GM18868 (cell line): ENCODE data around the gene CD248.
A peak's percentile ranks its signal among the peaks of the same experiment; 100 is the strongest.

Source experiments
- ATAC-seq: cut with Tn5 transposase; IDR thresholded peaks from one replicate; pipeline ENCODE4 v1.9.1; 2021; ENCODE audit warnings: mild to moderate bottlenecking, moderate library complexity; ENCODE audit not compliant: unreplicated experiment

Gene CD248

DNA sequence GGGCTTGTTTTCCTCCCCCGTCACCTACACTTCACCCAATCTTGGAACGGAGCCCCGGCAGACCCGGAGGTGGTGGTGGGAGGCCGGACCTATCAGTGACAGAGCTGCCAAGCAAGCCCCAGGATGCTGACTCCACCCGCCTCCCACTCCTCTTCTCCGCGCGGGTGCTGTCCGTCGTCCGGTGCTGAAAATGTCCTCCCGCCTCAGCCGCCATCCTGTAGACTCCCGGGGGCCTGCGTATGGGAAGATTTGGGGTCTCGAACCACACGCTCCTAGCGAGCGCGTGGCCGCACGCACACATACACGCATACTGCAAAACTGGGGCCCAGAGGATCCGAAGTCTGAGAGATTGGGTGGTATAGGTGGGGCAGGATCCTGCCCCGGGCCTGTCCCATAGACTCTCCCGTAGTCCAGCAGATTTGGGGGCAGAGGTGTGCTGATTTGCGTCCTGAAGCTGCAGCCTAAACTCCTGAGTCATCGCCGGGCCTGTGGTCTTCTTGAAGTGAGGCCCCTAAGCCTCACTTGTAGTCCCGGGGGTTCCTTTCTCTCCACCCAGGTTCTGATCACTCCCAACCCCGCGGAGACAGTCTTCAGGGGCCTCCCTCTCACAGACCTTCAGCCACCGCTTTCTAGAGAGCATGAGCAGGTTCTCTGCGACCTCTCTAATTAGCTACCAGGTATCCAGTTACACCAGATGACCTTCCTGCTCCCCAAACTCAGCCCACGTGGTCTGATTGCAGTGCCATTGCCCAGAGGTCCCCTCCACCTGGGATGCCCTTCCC is 27.1 kb downstream of the CD248 start:
- ATAC-seq, result peak; percentile 42

DNA sequence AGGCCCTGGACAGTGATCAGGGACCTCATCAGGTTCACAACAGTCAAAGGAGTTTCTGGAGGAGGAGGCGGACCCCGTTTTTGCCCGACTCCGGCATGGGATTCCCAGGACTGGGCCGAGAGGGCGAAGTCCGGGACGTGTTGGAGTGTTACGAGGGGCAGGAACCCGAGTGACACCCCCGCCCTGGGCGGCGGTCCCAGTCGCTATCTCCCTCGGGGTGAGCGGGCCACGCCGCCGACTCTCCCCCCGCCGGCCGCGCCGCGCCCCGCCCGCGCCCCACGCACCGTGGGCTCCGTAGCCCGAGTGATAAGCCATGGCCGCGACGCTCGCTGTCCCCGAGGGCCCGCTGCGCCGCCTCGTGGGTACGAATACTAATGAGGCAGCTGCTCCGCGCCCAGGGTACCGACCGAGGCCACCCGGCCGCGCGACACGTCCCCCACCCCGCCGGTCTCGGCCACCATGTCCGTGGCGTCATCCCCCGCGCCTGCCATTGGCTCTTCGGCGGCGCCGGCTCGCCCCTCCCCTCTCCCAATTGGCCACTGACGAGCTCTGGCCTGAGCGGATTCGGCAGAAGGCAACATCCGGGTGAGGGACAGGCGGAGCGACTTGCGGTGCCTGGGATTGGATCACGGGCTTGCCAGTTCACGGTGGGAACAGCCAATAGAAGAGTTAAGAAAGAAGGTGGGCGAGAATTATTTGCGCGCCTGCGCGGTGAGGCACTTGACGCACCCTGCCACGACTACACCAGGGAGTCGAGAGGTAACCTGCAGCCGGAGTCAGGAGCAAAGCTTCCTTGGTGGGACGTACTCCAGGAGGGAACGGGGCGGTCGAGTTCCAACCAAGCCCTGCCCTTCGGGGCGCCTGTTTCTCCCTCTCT is 27.9 kb downstream of the CD248 start, which contains the start of gene YIF1A:
Gene YIF1A, minus strand, starts transcription at position 473 of the 877 bp plus-strand sequence. Its CDS starts 158 bp downstream, at position 315.
- peak; percentile 89 for ATAC-seq

DNA sequence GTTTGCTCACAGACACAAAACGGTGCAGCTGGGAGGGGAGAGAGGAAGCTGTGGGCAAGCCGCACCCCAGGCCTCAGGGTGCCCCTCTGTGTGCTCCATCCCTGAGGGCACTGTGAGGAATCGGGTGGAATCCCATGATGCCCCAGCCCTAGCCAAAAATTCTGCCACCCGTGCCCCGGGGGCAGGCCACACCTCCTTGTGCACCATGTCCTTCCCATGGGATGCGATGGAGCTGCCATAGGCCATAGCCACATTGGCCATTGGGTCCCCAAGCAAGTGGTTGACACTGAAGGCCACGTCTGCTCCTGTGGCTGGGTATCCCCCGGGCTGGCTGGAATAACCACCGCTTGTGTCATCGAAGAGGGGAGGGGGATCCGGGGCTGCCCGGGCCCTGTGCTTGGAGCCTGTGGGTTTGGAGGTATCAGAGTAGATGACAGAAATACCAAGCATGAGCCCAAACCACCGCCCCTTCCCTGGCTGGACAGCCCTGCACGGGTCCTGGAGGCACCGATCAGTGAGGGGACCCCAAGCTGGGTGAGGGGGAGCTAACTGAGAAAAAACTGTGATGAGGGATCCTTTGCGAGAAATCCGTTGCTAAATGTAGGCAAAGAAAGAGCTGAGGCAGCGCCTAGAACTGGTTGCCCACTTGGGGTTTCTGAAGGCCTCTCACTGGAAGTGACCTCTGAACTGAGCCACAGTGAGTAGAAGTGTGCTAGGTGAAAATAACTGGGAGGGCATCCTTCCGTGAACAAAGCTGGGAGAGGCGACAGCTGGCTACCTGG is 28.8 kb downstream of the CD248 start:
- ATAC-seq, result no peak

DNA sequence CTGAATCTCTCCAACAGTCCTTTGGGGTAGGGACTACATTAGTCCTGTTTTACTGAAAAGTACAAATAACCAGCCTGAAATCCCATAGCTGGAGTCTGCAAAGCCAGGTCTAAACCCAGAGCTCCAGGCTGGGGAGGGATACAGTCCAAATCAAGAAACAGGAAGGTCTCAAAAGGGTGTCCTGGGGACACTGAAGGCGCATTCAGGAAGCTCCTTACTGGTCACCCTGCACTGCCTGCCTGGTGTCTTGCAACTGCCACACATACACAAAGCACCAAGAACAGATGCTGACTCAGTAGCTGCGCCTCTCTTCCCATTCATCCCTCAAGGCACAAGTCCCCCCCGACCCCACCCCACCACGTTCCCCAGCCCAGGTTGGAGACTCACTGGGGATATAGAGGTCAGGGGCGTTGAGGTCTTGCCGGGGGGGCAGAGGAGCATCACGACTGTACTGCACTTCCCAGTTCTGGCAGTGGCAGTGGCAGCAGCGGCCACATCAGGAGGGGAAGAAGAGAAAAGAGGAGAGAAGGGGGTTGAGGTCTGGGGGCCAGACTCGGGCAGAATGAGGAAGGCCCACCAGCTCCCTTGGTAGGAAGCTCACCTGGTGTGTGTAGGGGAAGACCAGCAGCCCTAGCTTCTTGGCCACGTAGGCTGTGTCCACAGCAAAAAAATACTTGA is 29.5 kb downstream of the CD248 start:
- no peak for ATAC-seq

DNA sequence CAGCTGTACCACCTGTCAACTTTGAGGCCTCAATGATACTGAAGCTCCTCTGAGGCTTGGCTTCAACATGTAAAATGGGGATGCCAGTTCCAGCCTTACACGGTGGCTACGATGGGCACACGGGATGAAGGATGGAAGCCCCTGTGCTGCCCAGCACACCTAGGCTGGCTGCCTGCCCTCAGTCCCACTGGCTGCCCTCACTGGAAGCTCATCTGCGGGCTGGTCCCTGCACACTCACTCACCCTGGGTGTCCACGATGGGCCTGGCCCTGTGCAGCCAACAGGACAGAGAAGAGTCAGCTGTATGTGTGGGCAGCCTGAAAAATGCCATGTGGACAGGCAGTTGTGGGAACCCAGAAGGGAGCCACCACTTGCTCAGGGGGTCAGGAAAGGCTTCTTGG is 30.1 kb downstream of the CD248 start:
- no peak for ATAC-seq

DNA sequence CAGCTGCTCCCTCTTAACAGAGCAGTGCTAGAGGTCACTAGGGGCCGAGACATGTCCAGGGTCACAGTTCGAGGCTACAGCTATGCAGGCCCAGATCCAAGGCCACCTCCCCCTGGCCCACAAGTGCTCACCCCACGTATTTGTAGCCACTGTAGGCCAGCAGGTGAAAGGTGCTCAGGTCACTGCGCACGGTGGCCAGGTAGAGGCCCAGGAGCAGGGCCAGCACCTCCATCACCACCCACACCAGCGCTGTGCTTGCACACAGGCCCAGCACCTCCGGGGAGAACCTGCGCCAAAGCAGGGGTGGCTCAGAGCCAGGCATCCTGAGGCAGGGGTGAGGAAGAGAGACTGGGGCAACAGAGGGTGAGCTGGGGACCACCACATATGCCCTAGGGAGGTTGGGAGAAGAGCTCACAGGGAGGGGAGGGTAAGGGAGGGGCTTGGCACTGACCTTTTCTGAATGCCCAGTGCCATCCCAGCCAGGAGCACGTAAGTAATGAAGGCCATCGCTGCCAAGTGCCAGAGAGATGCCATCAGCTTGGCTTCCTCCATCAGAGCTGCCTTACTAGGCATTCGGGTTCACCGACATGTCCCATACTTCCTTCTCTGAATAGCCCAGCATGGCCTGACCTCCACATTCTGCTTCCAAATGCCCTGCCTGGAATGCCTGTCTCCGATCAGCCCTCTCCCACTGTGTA is 31.4 kb downstream of the CD248 start:
- ATAC-seq, result no peak

DNA sequence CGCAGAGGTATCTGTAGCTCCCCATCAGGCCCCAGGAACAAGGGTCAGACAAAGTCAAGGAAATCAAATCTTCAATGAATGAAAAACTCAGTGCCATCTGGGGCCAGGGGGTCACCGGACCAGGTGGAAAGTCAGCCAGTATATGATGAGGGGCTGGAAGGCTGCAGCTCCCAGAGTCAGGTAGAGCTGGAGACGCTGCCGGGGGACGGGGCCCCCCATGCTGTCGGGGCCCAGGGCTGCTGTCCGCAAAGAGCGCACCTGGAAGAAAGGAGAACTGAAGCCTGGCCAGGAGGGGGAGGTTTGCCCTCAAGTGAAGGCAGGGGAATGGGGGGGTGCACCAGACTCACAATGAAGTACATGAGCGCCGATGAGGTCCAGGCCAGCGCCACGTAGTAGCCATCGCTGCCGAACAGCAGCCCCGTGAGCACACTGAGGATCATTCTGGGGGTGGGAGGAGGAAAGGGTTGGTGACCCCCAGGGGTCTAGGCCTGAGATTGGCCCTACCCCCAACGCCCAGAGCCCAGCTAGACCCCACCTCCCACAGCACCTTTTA is 32.2 kb downstream of the CD248 start:
- ATAC-seq, result no peak

DNA sequence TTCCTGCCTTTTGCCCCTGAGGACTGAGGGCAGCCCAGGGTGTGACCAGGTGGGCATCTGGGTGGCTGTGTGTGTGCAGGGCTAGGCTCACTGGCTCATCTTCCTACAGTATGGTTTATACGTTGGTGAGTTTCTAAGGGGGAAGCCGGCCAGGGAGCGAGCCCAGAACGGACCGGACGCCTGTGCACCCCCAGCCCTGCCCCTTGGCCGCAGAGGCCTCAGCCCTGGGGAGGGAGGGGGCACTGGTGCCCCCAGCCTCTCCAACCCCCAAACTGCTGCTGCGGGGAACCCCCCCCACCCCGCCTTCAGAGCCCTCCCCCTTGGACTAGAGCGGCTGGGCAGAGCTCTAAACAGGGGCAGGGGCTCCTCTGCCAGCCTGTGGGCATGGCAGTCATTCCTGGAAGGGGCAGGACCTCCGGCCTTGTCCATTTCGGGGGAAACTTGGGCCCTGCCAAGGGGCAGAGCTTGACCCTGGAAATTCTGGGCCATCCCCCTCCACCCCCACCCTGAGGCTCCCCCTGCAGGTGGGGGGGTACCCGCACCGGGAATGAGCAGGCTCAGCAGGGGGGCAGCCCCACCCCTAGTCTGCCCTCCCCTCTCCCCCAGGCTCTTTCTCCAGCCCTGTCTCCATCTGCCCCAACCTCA is 33.3 kb downstream of the CD248 start:
- no peak for ATAC-seq

DNA sequence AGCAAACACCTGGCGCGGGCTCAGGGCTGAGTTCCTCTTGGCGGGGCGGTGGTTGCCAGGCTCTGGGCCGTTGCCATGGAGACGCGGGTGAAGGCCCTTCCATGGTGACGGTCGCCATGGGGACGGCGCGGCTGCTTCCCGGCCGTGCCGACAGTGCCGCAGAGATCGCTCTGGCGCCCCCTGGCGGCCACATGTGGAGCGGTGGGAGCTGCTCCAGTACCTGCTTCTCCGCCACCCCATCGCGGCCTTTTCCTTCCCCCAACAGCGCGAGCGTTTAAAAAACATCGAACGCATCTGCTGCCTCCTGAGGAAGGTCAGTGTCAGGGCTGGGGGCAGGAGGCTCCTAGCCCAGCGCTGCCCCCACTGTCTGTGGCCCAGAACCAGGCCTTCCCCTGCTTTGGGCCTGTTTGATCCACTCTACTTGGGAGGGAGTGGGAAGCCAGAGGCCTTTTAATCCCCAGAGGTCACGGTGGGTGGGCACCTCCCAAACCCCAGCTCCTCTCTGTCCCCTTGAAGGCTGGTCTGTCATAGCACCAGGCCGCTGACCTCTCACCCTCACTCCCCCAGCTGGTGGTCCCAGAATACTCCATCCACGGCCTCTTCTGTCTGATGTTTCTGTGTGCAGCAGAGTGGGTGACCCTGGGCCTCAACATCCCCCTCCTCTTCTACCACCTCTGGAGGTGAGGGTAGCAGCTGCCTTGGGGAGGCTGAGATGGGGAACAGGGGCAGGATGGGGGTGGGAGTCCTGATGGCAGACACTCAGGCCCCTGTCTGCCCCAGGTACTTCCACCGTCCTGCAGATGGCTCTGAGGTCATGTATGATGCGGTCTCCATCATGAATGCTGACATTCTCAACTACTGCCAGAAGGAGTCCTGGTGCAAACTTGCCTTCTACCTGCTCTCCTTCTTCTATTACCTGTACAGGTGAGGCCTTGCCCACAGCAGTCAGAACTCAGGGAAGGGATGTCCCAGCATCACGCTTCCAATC is 34.1 kb downstream of the CD248 start:
- ATAC-seq, result peak; percentile 85

DNA sequence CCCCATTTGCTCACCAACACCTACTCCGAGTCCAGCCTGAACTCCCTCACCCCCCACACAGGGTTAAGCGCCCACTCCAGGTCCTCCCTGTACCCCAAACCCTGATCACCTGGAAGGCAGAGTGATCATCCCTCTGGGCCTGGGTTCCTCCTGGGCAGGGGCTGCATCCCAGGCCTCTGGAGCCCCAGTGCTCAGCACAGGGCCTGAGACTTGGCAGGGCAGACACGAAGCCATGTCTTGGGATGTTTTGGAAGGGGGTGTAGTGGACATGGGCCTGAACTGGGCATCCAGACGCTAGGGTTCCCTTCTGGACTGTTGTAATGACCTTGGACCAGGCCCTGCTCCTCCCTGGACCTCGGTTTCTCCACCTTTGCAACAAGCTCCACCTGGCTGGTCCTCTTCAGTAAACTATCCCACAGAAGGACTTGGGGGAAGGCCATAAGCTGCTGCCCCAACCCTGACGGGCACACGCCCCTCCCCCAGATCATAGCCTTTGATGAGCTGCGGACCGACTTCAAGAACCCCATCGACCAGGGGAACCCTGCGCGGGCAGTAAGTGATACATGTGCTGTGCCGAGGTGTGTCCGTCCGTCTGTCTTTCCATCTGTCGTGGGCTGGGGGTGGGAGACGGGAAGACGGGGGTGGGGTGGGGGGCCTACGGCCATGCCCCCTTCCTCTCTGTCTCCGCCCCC is 34.9 kb downstream of the CD248 start:
- no peak for ATAC-seq

DNA sequence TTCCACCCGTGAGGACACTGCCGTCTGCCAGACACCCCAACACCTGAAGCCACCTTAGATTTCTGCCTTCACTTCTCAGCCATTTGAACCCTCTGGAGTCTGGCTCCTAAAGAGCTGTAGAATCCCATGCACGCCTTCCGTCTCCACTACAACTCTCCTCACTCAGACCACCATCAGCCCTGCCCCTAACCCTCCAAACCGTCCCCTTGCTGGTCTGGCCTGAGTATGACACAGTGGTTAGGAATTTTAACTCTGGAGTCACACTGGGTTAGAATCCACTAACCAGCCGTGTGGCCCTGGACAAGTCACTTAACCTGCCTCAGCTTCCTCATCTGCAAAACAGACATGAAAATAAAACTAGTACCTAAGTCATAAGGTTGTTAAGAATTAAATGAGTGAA is 35.8 kb downstream of the CD248 start:
- ATAC-seq, result no peak

DNA sequence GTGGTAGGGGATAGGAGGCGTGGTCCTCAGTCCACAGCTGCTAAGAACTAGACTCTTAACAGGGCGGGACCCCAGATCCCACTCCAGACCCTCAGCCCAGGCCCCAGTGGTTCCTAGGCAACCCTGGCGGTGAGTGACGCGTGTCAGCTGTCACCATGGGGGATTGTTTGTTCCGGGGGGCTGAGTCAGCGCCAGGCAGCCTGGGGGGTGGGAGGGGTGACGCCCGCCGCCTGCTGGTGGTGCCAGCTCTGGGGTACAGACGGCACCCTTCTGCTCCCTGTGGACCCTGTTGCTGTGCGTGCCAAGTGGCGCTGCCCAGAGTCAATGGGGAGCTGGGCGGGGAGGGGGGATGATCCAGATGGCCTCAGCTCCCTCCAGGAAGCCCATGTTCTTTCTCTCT is 36.4 kb downstream of the CD248 start:
- no peak for ATAC-seq

DNA sequence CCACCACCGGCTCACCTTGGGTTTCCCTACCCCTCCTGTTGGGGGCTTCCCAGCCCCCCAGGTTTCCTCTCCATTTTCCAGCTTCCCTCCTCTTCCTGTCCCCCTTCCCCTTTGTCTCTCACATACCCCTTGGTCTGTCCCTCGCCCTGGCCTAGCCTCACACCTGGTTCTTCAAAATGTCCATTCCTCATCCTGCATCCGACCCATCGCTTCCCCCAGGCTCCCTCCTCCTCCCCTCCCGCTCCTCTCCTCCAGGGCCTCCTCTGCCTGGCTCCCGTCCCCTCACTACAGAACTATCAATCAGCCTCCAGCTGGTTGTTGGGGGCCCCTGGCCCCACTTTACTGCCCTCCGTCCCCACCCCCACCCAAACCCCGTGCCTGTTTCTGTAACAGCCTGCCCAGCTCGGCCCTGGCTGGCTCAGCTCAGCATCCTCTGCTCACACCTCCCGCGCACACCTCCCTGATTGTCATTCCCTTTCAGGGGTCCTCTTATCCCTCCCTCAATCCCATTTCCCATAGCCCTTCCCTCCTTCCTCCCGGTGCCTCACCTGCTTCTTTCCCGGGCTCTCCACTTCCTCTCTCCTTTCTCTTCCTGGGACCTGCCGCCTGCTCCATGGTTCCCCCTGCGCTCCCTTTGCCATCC is 37.6 kb downstream of the CD248 start:
- no peak for ATAC-seq

DNA sequence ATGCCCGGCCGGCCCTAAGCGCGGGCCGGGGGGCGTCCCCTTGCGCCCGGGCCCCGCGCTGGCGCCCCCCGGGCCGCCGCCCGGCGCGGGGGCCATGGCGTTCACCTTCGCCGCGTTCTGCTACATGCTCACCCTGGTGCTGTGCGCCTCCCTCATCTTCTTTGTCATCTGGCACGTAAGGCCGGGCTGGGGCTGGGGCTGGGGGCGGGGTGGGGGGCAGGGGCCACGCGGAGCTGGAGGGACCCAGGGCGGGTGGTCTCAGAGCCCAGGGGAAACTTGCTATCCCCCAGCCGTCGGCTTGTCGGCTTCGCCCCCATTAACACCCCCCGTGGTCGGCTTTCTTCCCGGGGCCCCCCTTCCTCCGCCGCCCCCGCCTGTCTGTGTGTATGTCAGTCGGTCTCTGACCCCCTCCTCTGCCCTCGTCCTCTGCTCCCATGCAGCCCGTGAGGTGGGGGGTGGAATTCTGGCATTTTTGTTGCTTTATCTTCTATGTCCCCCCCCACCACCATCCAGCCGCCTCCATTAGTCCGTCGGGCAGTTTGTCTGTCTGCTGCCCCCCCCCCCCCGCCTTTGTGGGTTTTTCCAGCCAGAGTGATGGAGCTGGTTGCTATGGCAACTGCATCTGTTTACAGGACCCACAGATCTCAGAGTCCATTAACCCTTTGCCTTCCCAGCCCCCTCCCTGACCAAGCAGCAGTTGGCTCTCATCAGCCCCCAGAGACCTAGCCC is 38.3 kb downstream of the CD248 start:
- ATAC-seq, result no peak

DNA sequence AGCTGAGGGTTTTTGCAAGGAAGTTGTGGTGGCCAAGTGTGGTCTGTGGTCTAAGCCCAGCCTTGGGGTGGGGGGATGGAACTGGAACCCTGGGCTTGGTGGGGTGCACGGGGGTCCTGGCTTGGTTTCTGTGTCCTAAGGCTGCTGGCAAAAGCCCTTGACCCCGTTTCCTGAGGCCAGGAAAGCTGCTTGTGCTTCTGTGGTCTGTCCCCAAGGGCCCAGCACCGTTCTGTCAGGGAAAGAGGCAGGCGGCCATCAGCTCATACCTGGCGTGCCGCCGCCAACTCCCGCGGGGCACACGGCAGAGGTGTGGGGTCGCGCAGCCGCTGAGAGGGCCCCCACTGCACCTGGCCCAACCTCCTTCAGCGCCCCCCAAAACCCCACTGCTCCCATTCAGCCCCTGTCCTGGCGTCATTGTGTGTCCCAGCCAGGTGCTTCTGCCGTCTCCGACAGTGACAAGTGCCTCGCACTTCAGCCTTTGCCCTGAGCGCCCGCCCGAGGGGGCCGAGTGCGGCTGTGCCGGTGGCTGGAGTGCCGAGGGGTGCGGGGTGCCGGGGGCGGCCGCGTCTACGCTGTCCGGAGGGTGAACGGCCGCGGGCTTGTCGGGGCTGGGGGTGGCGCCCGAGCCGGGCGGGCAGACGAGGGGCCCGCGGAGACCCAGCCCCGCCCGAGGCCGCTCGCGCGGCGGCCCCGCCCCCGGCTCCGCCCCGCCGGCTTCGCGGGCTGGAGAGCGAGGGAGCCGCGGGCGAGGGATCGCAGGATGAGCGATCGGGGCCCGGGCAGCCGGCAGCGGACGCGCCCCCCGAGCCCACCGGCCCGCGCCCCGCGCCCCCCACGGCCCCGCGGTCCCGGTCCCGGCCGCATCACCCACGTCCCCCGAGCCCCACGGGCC is 39.1 kb downstream of the CD248 start, which contains the start of gene CNIH2:
Gene CNIH2, plus strand, starts transcription at position 705 of the 892 bp plus-strand sequence. CDS start 282 bp downstream, outside the sequence.
- ATAC-seq, result no peak
